CD4-positive, alpha-beta T cell treated with Interleukin-10 for 1 hour (primary cell): ENCODE results near the gene GAB1.

ENCODE experiments used
- DNase-seq: peaks from one replicate; pipeline ENCODE4 v3.0.0-alpha.2; 2020

The GAB1 gene

DNA sequence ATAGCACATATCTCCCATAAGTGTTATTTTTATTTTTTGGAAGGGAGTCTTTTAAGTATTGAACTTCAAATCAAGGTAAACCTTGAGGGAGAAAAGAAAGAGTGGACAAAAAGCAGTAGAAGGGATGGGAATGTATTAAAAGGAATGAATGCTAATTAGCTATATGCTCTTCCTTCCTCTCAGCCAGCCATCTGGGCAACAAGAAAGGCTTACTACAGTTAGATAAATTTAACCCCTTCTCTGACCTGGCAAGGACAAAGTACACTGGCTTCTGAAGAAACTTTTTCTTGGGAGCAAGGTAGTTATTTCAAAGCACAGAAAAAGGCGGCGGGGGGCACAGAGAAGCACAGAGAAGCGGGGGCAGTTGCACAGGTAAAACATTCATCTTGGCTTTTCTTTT, 54.6 kb downstream of the GAB1 start:
- no peak for DNase-seq

GRCh38 chr4:143391895-143392294, 55.2 kb downstream of the GAB1 start:
- DNase-seq, result no peak

DNA sequence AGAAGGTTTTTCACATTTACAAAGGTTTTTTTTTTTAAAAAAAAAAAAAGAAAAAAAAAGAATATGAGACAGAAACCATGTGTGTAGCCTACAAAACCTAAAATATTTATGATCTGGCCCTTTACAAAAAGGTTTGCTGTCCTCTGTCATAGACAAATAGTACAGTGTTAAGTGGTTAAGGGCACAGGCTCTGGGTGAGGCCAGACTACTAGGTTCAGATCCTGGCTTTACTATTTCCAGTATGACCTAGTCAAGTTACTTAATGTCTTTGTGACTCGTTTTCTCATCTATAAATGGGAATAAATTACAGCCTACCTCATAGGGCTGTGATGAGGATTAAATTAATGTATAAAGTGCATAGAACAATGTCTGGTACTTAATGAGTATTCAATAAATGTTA, 56.5 kb downstream of the GAB1 start:
- no peak for DNase-seq

DNA sequence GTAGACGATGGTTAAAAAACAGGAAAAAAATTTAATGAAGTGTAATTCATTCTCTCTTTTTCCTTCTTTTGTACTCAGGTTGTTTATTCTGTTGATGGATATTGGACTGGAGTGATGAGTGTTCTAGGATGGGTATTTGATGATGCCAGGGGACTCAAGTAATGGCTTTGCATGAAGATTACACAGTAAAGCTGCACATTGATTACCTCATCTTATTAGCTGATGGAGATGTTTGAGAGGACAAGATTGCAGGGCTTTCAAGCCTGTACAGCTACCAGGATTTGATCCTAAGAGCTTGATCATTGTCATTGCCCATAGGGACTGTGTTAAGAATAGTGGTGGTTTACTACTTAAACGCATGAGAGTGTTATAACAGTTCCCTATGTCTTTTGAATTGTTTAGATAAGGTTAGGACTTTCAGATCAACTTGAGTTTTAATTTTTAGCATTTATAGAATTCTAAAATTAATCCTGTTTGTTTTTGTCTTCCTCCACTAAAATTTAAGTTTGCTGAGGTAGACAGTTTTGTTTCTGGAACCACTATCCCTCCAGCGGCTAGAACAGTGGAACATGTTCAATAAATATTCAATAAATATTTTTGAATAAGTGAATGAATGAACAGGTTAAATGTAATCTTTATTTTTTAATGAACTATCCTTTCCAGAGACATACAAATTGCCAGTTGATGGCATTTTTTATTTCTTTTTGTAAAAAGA, 58.2 kb downstream of the GAB1 start:
- DNase-seq, result no peak

DNA sequence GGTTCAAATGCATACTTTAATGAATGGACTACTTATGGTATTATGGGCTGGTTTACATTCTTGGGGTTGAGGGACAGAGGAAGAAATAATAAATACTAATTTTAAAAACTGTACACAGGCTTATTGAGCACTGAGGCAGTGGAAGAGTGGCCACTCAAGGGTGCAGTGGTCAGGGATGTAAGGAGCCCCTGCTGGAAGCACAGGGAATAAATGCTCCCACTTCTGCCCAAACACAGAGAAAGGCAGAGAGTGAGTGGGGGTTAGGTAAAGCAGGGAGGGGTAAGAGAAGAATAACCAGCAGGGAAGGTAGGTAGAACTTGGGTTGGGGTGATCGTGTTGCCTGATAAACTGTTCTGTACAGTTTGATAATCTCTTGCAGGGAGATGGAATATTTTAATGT, 60.0 kb downstream of the GAB1 start:
- no peak for DNase-seq

DNA sequence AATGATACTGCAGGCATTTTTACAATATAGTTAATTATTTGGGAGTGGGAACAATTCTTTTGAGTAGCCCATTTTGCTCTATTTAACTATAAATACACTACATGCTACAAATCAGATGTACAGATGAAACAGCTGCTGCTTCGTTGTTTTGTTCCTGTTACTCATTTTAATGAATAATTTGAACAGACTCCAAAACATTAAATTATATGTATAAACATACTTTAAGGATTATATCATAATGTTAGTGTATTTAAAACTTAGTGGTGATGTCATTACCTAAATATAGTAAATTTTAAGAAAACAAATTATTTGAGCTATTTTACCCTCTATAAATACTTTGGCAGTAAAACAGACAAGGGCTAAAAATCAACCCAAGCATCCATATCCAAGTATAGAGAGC, 60.7 kb downstream of the GAB1 start:
- no peak for DNase-seq

DNA sequence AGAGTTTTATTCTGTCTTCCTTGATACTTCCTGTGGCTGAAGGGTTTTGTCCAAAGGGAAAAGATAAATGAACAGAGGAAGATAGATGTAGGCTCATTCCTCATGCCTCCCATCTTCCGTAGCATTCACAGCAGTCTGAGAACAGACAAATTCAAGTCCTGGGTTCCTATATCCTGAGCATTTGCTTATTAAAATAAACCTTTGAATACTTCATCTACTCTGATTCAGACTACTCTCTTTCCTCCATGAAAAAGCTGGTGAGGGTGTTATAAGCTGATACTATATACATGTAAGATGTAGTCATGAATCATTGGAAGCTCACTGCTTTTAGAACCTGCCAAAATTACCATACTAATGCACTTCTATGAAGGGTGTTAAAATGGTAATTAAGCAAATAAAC, 61.2 kb downstream of the GAB1 start:
- no peak for DNase-seq

DNA sequence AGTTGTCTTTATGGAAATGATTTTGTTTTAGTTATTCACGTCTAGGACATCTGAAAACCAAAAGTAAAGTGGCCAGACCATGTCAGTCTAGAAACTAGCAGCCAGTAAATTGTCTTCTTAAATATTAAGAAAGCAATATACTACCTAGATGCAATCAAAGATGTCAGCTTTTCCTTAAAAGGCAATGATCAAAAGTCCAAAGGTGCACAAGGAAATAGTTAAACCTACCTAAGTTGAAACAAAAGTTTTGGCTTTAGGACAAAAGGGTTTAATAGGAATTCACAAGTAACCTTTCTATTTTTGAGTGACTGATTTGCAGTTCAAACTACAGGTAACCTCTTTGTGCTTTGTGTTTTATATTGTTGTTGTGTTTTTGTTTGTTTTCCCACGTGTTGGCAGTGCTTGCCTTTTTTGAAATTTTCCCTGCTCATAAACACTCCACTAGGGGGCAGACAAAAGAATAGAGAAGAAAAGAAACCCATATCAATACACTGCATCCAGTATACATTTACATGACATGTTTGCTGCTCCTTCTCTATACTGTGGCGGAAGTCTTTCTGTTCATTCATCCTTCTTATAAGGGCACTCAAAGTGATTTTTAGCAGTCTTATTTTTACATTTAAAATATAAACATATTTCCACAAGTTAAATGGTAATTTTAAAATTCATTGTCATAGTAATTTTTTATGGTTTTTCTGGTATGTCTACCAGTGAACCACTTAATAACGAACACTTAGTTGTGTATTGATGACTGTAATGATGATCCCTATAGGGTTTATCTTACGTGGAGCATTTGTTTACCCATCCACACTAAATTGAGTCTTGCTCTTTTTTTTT, 62.7 kb downstream of the GAB1 start:
- peak; percentile 54 for DNase-seq

DNA sequence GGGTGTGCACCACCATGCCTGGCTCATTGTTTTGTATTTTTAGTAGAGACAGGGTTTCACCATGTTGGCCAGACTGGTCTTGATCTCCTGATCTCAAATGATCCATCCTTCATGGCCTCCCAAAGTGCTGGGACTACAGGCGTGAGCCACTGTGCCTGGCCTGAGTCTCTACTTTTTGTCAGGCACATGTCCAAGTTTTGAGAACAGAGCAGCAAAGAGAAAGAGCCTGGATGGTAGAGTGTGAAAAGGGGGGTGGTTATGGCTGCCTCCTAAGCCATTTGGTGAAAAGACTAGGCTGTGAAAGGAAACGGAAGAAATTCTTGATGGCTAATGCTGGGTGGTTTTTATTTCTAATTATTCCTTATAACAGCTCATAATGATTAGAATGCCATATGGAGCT, 63.4 kb downstream of the GAB1 start:
- DNase-seq, result no peak

DNA sequence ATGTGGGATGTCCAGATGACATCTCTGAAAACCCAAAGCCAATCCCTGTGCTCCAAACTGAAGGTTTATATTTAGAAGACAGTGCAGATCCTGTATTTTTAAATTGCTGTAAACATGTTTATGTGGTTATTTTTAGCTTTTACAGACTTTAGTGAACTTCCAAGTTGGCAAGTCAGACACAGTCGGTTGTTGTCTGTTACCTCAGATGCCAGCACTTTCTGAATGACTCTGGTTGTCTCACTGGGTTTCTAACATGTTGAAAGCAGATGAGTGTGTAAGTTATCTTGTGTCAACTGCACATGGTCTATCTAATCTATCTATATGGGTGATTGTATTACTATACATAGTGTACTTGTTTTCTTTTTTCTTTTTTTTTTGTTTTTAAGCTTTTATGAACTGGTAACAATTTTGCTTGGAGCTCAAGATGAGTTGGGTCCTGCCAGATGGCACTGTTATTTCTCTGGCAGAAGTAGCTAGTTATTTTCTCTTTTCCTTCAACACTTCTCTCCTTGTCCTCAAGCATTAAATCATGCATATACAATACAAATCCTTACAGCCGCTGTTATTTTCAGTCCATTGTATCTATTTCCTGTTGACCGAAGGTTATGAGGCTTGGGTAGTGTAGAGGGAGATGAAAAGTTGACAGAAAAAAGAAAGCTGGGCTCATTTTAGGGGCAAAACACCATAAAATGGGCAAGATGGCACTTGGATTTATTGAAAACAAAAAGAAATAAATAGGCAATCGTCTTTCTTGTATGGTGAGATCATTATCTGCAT, 66.3 kb downstream of the GAB1 start:
- DNase-seq, result no peak

DNA sequence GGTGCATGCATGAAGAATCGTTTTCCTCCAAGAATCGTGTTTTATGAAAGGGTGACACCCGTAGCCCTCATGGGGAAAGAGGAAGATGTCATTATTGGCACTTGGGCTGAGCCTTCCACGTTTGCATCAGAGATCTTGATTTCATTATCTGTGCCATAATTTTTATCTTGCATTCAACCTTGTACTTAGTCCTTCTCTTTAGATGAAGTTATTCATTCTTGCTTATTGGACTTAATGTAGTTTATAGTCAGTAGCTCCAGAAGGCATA, 66.8 kb downstream of the GAB1 start:
- DNase-seq, result no peak

GRCh38 chr4:143404555-143404954, 67.9 kb downstream of the GAB1 start:
- DNase-seq, result no peak

- DNase-seq, result no peak
Observed at GRCh38 chr4:143405075-143405730, 68.5 kb downstream of the GAB1 start.

GRCh38 chr4:143406523-143406922, 69.8 kb downstream of the GAB1 start:
- no peak for DNase-seq

GRCh38 chr4:143407474-143407873, 70.8 kb downstream of the GAB1 start:
- no peak for DNase-seq

DNA sequence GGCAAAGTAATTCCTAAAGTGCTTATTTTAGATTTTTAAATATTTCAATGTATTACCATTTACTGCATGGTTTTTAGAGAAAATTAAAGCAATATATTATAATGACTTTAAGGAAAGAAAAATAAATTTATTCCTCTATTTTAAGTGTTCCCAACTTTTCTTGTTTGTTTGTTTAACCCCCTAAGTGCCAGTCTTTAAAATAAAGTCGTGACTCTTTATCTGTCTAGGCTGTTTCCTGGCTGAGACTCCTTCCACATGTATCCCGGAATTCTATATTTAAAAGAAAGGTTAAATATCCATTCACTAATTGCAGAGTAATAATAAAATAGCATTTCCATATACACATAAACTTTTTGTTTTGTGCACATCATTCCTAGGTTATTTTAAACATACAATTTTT, 71.2 kb downstream of the GAB1 start:
- DNase-seq, result no peak

GRCh38 chr4:143410015-143410414, 73.3 kb downstream of the GAB1 start:
- no peak for DNase-seq

DNA sequence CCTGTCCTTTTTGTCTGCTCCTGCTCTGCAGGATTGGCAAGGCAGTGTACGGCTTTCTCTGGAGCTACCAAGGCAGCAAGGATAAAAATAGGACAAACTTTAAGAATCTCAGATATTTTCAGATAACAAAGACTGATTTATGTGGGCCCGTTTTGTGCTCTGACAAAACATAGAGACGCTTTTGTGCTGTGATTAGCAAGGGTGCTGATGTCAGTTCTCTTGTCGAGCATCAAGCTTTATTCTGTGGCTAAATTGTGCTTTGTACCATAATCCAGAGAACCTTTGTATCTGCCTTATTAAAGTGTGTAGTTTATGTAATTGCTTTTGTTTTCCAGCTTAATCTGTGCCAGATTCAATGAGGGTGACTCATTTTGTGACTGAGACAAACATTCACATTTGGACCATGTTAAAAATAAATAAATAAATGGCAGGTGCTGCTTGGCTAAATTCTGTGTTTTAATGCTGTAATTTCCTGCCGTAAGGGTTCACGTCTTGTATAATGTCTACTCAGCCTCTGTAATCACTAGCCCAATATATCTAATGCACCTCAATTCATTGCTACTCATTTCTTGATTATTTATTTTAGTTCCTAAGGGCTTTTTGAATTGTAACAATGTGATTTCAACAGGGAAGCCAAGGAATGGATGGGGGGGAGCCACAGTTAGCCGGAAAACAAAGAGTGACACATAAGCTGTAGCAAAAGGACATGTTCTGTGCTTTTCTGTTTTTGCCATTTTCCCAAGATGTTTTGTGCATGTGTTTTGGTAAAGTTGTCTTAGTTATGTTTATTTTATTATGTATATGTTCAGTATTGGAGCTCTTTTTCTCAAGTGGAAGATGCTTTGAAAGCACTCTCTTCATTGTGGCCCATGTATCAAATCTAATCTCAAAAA, 75.1 kb downstream of the GAB1 start:
- no peak for DNase-seq

- no peak for DNase-seq
Observed at GRCh38 chr4:143412420-143412758, 75.7 kb downstream of the GAB1 start.

- no peak for DNase-seq
Observed at GRCh38 chr4:143417679-143418403, 81.2 kb downstream of the GAB1 start.

DNA sequence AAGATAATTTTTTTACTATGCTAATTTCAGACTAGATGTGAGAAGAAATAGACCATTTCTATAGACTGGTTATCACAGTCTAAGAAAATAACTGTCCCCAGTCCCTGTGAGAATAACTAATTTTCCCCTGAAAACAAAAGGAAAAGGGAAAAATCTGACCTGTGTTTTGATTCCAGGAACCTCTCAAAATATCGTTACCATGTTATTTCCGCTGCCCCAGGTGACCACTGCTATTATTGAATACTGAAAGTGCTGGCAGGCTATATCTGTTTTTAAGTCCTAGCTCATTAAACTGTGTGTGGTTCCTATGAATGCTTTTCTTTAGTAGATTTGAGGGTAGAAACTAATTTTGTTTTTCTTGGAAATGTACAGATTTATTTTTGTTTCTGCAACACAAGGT, 83.6 kb downstream of the GAB1 start:
- DNase-seq, result no peak

DNA sequence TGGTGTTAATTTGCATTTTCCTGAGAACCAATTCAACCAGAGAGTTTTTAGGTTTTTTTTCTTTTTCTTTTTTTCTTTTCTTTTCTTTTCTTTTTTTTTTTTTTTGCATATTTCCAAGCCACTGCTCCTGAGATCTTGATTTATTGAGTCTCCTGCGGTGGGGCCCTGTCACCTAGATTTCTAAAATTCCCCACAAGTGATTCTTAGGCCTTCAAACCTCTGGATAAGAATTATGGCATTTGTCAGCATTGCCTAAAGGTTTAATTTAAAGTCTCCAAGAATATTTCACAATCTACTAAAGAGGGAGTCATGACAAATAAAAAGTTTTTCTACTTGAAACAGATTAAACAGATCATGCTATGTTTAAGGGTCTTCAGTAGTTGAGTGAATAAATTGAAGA, 84.9 kb downstream of the GAB1 start:
- DNase-seq, result no peak
